Measurements from ENCODE around the gene KRT37.

- no peak for TF ChIP-seq CTCF (IDR thresholded peaks at IDR 0.05)
- no peak for TF ChIP-seq POLR2A (IDR thresholded peaks at IDR 0.05)
These were observed 4.4 kb upstream of the KRT37 start for GRCh38 chr17:41428591-41429291.
